Heart right ventricle (tissue), 16 donors: ENCODE results near the gene MAPKAPK2. TPM values are rescaled to one million over a fixed set of nuclear protein-coding genes. Genes with fewer than 3 reads are reported as not detected.
A peak's percentile ranks its signal among the peaks of the same experiment; 100 is the strongest.

ENCODE experiments used
- ATAC-seq, 8 donors: fragments of 200-7000 bp; cut with Tn5 transposase; one replicate each; pipeline ENCODE4 v1.9.1; 2020; ENCODE audit warnings: mild to moderate bottlenecking in 8 of 8, moderate library complexity in 8 of 8, moderate number of reproducible peaks in 1 of 8
- DNase-seq, 2 donors: peaks; one replicate each; pipeline ENCODE4 v3.0.0-alpha.2; 2020
- H3K27ac ChIP-seq, 10 donors: fragments of 200-600 bp; sonication (generic) in 2 of 10; one replicate each; pipeline versions ENCODE4 v1.5.0 to v1.8.0; 2020 to 2022; ENCODE audit warnings: mild to moderate bottlenecking in 3 of 10
- H3K27me3 ChIP-seq, 7 donors: fragments of 200-600 bp; one replicate each; pipeline ENCODE4 v1.8.0; 2021 to 2022; ENCODE audit warnings: mild to moderate bottlenecking in 2 of 7
- H3K36me3 ChIP-seq, 9 donors: fragments of 200-600 bp; sonication (generic) in 1 of 9; one replicate each; pipeline versions ENCODE4 v1.5.0 to v1.8.0; 2020 to 2022; ENCODE audit warnings: mild to moderate bottlenecking in 2 of 9
- H3K4me1 ChIP-seq, 9 donors: fragments of 200-600 bp; sonication (generic) in 1 of 9; one replicate each; pipeline versions ENCODE4 v1.5.0 to v1.8.0; 2020 to 2022; ENCODE audit warnings: mild to moderate bottlenecking in 4 of 9
- H3K4me3 ChIP-seq, 10 donors: fragments of 200-600 bp; sonication (generic) in 2 of 10; one replicate each; pipeline versions ENCODE4 v1.5.0 to v1.8.0; 2020 to 2022; ENCODE audit warnings: mild to moderate bottlenecking in 7 of 10, moderate library complexity in 2 of 10
- H3K9me3 ChIP-seq, 11 donors: fragments of 200-600 bp in 10 of 11; sonication (generic) in 2 of 11; one replicate each; pipeline versions ENCODE4 v1.5.0 to v1.8.0; 2013 to 2022; ENCODE audit warnings: mild to moderate bottlenecking in 2 of 11, control low read depth in 1 of 11, moderate library complexity in 1 of 11
- WGBS, 2 donors: extraction: QIAGEN DNeasy Blood & Tissue Kit; methylation state at CpG; one replicate each; pipeline ENCODE4 v1.1.7; 2013; ENCODE audit warnings: inconsistent platforms in 1 of 2; 5-methylcytosine and 5-hydroxymethylcytosine counted together
- intact Hi-C, 10 donors: fragments of 100-400 bp; cut with DNase I; formaldehyde crosslinking; loops; one replicate each; pipeline versions ENCODE4 v1.11.1 to v1.14.2; 2022
- polyA plus RNA-seq, 2 donors: library from polyadenylated mRNA; stranded (reverse); fragments of 200-250 nt; gene quantifications; one replicate each; pipeline ENCODE4 v1.2.3, GENCODE V29; 2013
- total RNA-seq, 10 donors: library from RNA; stranded (reverse); fragmentation: NEBNext Ultra II Directional in 3 of 10; extraction: Animal tissue kit (Norgen Biotek cat#: 25700) in 3 of 10; gene quantifications; one replicate each; pipeline versions ENCODE4 v1.2.1 to v1.2.4, GENCODE V29; 2021 to 2023
- TF ChIP-seq, protein P1 (sequence below), 9 donors: fragments of 200-600 bp; sonication (generic) in 2 of 9; IDR thresholded peaks; one replicate each; pipeline versions ENCODE4 v1.5.0 to v1.8.0; 2021 to 2022; ENCODE audit warnings: antibody characterized with exemption in 9 of 9, mild to moderate bottlenecking in 5 of 9, moderate library complexity in 1 of 9
- donor health status: Arrhythmogenic right ventricular cardiomyopathy.
- donor health status: ischemic (EF 13 %, LVEDD 7.1; RV severe dilation, severe dysfunction).
- donor health status: healthy with polysubstance abuse.
- donor health status: DM: no; HTN: yes; CAD: no.
- donor health status: DM: no; HTN: no; CAD: no.
- donor health status: ischemic (EF 25% LVEDD 6.9; RV normal size, moderate dysfunction).
- donor health status: ischemic (EF 25% LVEDD 5.7; RV mildly dilated, moderate dysfunction).
- donor health status: healthy.
- donor health status: DM: yes; HTN: yes; CAD: no.
- donor health status: Ischemic cardiomyopathy.
- donor health status: ischemic (EF 35%, LVEDD 5.7; RV mildly dilated, moderate dysfunction).
- donor health status: nonischemic (EF 11% LVEDD 7.7; RV severe dilation, severe dysfunction).
- donor health status: DM: yes; HTN: yes; CAD: no.
- donor health status: PGD.
- donor health status: ischemic (EF 29% LVEDD 5.4; RV normal size, mild dysfunction).
- donor health status: nonischemic (EF 23%, LVEDD 6.1; RV moderate dilation, normal function).

The MAPKAPK2 gene
- total and polyA plus RNA-seq, 12 donors = 101 to 323 (median 219) TPM

DNA sequence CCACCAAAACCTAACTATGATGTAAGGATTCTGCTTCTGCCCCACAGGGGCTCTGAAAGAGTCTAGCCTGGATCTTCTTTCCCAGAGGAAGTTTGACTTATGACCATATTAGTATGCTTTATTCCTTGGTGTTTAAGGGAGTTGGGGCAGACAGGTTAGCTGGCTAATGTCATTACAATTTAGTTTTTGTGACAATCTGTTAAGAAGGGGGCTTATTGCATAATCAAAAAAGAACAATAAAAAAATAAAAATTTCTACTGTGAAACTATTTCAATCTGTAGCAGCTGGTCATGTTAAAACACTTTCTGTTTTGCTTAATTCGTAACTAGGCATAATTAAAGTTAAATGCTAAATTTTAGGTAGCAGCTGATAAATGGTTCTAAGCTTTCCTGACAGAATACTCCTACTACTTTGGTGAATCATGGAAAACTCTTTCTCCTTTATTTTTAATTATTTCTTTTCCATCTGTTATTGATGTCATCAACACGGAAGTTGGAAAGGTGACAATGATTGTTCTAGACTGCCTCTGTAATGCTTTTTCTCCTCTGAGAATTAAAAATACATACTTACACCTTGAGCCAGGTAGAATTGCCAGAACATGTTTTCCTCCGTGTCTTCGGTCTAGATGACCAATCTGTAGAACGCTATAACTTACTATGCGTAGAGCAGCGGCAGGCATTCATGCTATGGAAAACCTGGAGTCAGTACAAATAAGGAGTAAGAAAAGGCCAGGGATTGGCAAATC is 30.8 kb upstream of the MAPKAPK2 start:
- ATAC-seq (peak in 2 of 8 donors; percentile 13 to 24), DNase-seq (no peak)
- Histone ChIP-seq H3K4me1 (peaks cover 40 to 100% (median 81%) of the 10 kb centered on the region in 9 donors), H3K27me3 (no peaks in the 10 kb centered on the region), H3K4me3 (no peak overlapping the region), H3K36me3 (peaks cover 0 to 13% (median 0%) of the 10 kb centered on the region in 9 donors), H3K9me3 (no peaks in the 10 kb centered on the region), H3K27ac (peak overlapping the region in 9 of 10 donors; percentile 12 to 96 (median 61))
- intact Hi-C loops = loop anchor here in 3 of 10 donors (2.0 to 10.0 kb wide), 2 partner anchors 17 to 71 kb away; no protein-coding TSS in a partner anchor
- 57 to 66% methylated on average over 7 of the region's 7 CpGs for WGBS, 2 donors
- TF ChIP-seq, protein P1, sequence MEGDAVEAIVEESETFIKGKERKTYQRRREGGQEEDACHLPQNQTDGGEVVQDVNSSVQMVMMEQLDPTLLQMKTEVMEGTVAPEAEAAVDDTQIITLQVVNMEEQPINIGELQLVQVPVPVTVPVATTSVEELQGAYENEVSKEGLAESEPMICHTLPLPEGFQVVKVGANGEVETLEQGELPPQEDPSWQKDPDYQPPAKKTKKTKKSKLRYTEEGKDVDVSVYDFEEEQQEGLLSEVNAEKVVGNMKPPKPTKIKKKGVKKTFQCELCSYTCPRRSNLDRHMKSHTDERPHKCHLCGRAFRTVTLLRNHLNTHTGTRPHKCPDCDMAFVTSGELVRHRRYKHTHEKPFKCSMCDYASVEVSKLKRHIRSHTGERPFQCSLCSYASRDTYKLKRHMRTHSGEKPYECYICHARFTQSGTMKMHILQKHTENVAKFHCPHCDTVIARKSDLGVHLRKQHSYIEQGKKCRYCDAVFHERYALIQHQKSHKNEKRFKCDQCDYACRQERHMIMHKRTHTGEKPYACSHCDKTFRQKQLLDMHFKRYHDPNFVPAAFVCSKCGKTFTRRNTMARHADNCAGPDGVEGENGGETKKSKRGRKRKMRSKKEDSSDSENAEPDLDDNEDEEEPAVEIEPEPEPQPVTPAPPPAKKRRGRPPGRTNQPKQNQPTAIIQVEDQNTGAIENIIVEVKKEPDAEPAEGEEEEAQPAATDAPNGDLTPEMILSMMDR (IDR thresholded peaks at IDR 0.05) = no peak

DNA sequence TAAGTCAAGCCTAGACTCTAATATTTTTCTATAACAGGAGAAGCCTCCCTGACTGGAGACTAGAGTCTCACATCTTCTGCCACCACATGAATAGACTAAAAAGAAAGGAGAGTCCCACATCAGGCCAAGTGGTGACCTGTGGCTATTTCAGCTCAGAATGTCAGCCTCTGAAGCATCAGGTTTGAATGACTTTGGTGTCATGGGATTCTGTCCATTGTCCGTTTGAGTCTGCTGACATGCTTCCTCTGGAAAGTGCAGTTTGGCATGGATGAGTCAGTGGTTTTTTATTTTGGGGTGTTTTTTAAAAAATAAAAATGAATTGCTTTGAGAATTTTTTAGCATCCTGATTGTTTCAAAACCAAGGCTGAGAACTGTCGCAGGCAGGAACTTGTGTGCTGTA is 29.9 kb upstream of the MAPKAPK2 start:
- H3K27me3 ChIP-seq = no peaks in the 10 kb centered on the region
- H3K36me3 ChIP-seq = peaks cover 0 to 12% (median 0%) of the 10 kb centered on the region in 9 donors
- no peak for DNase-seq
- peaks cover 32 to 100% (median 81%) of the 10 kb centered on the region in 9 donors for H3K4me1 ChIP-seq
- ATAC-seq = no peak
- intact Hi-C loops = loop anchor here in 4 of 10 donors (5.0 to 10.0 kb wide), 3 partner anchors 37 to 70 kb away; no protein-coding TSS in a partner anchor
- H3K27ac ChIP-seq = peak overlapping the region; percentile 5 to 96 (median 66)
- no peak overlapping the region for H3K4me3 ChIP-seq
- 47 to 51% methylated on average over 2 of the region's 2 CpGs for WGBS, 2 donors
- no peaks in the 10 kb centered on the region for H3K9me3 ChIP-seq
- TF ChIP-seq, protein P1 (IDR thresholded peaks at IDR 0.05) = no peak

DNA sequence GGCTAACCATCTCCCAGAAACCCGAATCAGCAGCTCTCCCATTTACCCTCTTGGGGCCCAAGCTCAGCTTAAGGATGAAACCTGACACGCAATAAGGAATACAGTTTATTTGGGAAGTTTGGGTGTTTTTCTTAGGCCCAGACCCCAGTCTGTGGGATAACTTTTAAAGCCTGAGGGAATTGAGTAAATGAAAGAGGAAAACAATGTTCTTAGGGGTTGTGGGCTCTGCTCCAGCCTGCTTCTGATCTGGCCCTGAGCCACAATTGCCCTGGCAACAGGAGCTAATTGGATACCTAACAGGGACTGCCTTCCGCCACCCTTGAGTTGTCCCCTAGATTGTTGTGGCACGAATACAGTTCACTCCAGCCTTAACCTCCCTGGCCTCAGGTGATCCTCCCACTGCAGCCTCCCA is 29.2 kb upstream of the MAPKAPK2 start:
- DNase-seq = peak in 1 of 2 donors; percentile 47
- H3K27ac ChIP-seq = peak overlapping the region; percentile 5 to 96 (median 66)

DNA sequence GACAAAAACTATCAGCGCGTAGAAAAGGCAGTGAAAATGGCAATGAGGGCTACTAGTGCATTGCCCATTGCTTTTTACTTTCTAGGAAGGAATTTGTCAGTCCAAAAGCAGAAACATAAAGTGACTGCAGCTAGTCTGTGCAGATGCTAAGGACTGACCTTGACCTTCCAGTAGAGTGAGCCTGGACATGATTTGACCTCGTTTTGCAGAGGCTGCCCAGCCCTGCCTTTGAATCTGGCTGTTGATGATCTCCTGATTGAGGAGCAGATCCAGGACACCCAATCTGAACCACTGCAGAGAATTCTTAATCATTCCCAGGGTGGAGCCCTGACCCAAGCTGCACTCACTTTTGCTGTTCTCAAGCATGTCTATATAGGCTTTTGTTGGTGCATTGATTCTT is 27.8 kb upstream of the MAPKAPK2 start:
- TF ChIP-seq, protein P1 (IDR thresholded peaks at IDR 0.05) = no peak
- Histone ChIP-seq H3K4me3 (no peak overlapping the region), H3K36me3 (peaks cover 0 to 2% (median 0%) of the 10 kb centered on the region in 9 donors), H3K27ac (peak overlapping the region in 3 of 10 donors; percentile 86 to 96 (median 93)), H3K27me3 (no peaks in the 10 kb centered on the region), H3K9me3 (no peaks in the 10 kb centered on the region), H3K4me1 (peaks cover 26 to 93% (median 81%) of the 10 kb centered on the region in 9 donors)
- DNase-seq (no peak), ATAC-seq (no peak)
- intact Hi-C loops = loop anchor here in 4 of 10 donors (5.0 to 10.0 kb wide), 3 partner anchors 35 to 68 kb away; no protein-coding TSS in a partner anchor
- WGBS, 2 donors = 74 to 79% methylated on average over 3 of the region's 3 CpGs

More for the DNA sequence above, 29.2 kb upstream of the MAPKAPK2 start:
- H3K36me3 ChIP-seq = peaks cover 0 to 12% (median 0%) of the 10 kb centered on the region in 9 donors
- TF ChIP-seq, protein P1 (IDR thresholded peaks at IDR 0.05) = no peak
- H3K27me3 ChIP-seq = no peaks in the 10 kb centered on the region
- H3K4me3 ChIP-seq = no peak overlapping the region
- H3K9me3 ChIP-seq = no peaks in the 10 kb centered on the region
- WGBS, 2 donors = 32 to 38% methylated on average over 4 of the region's 4 CpGs
- intact Hi-C loops = loop anchor here in 4 of 10 donors (5.0 to 10.0 kb wide), 3 partner anchors 37 to 69 kb away; no protein-coding TSS in a partner anchor
- H3K4me1 ChIP-seq = peaks cover 26 to 100% (median 77%) of the 10 kb centered on the region in 9 donors
- ATAC-seq = peak in 2 of 8 donors; percentile 15 to 21
